Stimulated activated CD4-positive, alpha-beta T cell treated with anti-CD3 and anti-CD28 coated beads, Interleukin-4, amount 100 ng/mL, for 48 hours (primary cell): ENCODE measurements around the gene RELN.

Experiments
- DNase-seq, 2 donors: peaks; one replicate each; pipeline ENCODE4 v3.0.0-alpha.2; 2020; ENCODE audit warnings: low read depth in 2 of 2

The RELN gene

DNA sequence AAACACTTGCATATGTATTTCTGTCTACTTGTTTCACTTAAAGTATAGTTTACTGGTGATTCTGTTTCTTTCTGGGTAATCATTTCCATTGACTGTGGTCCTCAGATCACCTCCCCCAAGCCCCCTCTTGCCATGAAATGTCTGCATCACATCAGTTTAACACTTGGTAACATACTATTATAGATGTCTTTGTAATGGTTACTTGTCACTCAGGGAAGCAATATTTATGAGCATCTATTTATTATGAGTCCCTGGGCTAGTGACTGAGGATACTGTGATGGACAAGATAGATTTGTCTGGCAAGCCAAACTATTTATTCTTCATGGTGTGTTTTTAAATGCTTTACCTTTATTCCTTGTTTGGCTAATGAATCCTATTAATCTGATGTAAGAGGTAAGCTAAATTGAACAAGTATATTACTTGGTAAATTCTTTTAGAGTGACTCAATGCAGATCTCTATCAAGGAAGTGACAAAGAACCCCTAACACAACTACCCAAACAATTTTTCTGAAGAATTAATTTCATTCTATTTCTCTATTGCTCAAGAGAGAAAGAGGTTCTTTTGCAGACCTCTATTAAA lies 270.9 kb downstream of the RELN start:
- no peak for DNase-seq

DNA sequence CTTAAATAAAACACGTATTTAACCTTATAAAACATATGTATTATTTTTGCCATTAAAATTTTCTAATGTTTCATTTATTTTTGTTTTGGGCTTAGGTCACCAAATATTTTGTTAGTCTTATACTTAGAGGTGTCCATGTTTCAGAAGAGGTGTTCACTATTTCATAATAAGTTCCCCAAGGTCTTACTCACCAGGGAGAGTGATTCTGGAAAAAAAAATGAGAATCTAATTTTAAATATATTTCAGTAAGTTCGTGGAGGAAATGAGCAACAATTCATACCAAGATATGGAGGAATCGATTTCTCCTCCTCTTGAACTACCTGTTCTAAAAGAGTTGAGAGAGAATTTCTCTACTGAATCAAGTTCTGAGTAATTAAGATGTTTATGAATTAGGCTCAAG lies 271.9 kb downstream of the RELN start:
- no peak for DNase-seq

DNA sequence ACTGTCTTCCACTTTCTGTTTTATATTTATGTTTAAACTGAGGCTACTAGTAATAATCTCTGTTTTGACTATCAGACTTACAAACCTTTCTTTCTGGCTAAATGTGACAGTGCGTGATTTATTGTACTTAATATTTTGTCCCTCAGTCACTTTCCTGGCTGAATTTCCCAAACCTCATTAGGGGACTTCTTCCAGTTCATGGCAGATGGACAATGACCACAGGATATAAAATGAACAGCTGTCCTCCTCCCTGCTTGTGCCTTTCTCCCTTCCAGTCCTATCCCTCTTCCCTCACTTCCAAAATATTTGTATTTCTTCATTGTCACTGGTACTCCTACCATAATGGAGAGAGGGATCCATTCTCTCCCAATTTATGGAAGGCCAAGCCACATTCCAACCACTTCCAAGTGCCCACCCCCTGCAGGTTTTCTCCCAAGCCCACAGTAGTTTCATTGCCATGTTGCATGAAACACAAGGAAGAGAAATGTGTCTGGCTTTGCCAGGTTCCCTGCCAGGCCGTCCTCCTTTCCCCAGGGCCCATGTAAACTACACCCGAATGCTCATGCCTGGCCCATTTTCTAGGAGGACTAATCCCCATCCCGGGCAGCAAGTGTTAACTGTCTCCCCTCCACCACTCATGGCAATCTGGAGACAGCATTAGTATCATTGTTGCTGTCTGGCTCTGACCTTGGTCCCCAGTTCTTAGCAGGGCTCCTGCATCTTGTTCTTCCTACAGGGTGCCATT lies 273.9 kb downstream of the RELN start:
- DNase-seq: no peak

DNA sequence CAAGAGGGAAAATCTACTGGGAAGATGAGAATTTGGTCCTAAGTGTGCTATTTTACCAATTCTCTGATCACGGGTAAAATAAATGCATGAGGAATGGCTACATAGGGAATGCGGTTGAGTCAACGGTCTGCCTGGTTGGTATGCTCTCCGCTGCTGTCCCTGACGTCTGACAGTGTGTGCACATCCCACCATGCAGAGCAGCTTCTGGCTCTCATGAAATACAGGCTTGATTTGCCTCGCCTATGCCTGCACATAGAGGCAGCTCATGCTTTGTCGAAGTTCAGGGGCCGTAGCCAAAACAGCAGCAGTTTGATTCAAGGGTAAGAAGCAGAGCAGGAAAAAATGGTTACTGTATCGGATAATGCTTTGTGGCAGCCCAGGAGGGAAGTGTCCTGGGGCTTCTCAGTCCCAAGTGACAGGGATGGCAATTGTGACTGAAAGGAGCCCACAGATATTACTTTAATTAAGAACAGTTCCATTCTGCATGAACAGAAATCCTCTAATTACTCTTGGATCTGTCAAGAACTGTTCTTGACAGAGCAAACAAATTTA lies 275.0 kb downstream of the RELN start:
- DNase-seq: no peak

DNA sequence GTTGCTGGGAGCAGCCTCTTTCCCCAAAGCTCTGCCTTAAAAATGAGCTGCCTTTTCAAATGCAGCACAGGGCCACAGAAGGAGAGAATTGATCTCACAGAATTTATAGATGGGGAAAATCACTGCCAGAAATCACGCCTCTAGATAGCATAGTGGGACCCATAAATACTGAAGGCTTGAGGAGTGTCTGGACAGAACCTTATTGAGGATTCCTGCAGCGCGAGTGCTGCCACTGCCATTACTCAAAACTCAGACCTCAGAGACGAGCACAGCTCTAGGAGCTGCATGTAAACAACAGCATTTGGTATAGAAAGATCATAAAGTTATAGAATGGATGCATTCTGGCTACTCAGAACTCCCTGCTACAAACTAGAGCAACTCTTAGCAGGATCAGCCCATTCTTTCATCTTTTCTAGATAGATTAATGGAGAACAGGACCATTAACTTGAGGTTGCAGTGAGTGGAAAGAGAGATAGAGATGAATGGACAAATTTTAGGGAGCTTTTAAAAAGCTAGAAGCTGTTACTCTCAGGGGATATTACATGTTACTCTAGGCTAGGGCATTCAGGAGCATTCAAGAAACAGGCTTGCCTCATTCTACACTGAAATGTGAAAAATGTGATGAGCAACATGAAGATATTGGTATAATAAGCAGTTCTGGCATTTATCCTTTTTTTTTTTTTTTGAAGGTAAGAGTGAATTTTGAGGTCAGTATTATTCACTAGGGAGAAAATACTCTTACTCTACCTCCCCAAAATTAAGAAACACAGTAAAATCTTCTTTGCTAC lies 276.3 kb downstream of the RELN start:
- DNase-seq: no peak

DNA sequence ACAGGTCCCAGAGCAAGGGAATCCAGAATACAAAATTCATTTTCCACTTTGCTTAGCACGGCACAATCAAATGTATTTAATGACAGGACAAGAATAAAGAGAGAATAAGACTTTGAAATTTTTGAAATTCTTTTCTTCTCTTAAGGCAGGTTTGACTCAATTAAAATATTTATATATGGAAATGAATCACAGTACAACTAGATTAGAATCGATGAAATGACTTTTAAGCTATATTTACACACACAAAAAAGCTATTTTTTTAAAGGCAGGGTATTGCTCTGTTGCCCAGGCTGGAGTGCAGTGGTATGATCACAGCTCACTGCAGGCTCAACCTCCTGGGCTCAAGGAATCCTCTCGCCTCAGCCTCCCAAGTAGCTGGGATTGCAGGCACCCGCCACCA lies 278.0 kb downstream of the RELN start:
- DNase-seq: no peak

DNA sequence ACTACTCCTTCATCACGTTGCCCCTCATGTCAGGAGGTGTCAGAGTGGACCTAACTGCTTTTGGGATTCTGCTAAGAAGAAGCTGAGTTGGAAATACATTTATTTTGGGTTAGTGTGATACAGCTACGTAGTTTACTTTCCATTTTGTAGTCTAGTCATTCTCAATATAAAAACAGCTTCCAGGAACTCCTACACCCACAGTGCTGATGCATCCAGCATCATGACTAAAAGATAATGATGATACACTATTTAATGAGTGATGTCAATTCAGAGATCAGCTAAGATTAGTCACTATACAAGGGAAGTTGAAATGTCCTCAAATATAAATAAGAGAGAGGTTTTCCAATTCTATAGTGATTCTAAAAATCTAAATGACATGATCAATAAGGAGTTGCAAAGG lies 279.2 kb downstream of the RELN start:
- DNase-seq: no peak

DNA sequence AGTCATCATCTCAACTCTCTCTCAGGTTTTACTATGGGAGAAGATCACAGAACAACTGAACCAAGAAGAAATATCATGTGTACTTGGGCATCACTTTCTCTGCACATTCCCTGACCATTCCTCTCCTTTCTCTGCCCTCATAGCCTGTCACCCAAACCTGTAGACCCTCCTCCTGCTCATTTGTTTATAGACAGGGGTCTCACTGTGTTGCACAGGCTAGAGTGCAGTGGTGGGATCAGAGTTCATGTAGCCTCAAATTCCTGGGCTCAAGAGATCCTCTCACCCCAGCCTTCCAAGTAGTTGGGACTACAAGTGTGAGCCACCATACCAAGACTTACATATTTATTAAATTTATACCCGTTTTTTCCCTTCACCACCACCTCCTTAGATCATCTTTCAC lies 282.7 kb downstream of the RELN start:
- DNase-seq: no peak

DNA sequence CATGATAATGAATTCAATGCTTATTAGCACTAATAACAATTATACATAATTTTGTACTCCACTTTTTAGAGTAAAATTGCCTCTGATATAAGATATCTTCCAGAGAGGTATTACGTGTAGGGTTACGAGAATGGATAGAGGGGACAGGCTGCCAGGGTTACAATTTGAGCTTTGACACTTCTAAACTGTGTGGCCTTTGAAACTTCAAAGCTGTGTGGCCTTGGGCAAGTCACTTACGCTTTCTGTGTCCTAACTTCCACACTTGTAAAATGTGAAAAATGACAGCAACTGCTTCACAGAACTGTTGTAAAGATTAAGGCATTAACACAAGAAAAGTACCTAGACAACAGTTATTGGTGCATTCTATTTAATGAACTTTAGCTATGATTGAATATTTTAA lies 283.9 kb downstream of the RELN start:
- no peak for DNase-seq

DNA sequence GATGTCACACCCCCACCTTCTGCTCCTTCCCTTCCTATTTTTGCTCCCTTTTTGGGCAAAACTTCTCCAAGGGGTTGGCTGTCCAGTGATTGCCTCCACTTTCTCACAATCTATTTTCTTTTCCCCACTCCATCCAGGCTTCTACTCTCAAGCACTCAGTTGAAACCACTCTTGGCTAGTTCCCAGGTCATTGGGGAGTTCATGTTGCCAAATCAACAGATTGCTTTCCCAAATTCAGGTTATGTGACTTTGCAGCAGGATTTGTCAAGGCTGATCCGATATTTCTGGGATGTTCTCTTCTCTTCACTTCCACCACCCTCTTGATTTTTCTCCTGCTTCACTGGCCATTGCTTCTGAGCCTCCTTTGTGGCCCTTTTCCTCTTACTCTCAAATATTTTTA lies 284.8 kb downstream of the RELN start:
- DNase-seq: no peak

DNA sequence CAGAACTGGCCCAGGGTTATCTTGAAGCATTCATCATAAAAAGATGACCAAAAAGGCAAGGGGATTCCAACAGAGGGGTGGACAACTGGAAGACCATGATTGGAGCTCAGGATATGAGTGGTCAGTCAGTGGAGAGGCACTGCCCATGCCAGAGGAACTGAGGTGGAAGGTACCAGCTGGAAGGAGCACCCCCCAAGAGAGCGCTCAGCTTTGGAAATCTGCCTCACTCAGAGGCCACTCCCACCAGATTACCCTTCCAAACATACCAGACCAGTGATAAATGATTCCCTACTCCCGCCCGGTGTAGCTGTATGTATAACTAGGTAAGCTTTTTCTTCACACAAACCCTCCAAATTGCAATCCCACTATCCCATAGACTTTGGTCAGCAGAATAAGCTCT lies 286.5 kb downstream of the RELN start:
- DNase-seq: no peak

DNA sequence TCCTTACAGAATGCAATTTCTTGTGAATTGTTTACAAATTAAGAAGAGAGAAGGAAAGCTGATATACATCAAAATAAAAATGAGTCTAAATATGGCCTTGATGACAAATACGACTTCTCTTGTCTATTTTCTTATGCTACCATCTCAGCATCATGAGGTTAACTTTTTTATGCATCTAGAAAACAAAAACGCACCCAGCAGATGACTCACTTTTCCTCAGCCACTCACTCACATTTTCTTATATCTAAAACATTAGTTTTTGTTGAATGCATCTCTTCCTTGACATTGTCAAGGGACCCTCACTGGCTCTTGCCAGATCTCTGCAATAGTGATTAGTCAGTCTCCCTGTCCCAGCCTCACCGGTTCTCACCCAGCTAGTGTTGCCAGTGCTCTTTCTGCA lies 287.0 kb downstream of the RELN start:
- no peak for DNase-seq

DNA sequence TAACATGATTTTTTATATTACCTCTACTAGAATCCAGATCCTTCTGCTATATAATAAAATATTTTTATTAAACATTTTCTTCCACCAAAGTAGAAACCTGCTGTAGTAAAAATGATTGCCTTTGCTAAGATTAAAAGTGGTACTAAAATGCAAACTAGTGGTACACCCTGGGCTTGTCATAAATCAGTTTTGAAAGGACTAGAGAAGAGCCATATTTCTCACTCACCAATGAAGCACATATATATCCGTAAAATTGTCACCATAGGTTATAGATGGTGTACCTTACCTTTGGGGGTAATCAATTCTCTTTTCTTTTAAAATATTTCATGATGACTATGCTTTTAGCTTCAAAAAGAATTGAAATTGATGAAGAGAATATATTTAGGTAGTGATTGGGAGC lies 290.4 kb downstream of the RELN start:
- DNase-seq: no peak

DNA sequence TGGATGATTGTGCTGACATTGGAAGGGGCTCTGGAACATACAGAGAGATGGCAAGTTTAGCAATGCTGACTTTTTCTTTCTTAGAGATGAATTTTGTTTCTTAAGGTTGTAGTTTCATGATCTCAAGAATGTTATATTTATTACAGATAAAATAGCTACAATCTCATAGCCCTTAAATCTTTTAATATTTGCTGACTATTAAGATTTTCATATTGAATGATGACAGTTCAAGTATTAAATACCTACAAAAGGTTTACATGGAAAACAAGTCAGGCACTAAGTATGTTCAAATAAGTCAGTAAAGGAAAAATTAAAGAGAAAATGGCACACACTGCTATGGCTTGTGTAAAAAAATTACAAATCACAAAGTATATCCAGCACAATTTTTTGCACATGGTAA lies 291.4 kb downstream of the RELN start:
- DNase-seq: no peak

DNA sequence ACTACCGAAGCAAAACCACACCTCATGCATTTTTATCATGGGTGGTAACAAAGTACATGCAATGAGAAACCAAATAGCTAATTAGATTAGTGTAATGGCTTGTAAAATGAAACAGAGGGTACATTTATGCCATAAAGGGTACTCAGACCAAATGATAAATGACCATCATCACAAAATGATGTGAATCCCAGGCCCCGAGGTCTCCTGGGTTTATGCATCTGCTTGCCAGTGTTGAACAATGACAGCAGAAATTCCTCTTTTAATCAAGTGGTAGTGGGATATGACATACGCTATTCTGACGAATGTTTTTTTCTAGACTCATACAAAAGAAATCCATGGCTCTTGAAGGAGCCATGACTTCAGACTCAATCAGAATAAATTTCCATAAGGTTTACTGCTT lies 293.9 kb downstream of the RELN start:
- no peak for DNase-seq

DNA sequence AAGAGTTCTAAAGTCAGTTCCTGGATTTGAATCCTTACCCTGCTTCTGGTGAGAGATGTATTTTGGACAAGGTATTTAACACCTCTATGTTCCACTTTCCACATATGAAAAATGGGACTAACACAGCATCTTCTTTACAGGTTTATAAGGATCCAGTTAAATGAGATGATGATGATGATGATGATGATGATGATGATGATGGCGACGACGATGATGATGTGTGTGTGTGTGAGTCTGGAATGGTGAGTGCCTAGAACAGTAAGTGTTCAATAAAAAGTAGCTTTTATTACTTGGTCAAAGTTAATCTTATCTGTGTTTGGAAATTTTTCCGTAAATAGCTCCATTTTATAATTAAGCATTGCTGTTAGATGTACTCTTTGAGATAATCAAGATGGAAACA lies 295.2 kb downstream of the RELN start:
- no peak for DNase-seq

DNA sequence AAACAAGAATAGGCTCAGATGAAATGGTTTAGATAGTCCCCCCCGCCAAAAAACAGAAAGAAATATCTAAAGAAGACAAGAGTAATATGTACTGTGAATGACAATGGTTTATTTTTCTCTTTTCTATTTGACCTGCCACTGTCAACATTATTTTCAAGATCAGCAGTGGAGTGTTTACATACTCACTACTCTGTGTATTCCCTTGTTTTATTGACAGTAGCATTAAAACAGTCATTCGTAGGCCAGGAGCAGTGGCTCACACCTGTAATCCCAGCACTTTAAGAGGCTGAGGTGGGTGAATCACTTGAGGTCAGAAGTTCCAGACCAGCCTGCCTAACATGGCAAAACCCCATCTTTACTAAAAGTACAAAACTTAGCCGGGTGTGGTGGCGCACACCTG lies 298.2 kb downstream of the RELN start:
- DNase-seq: no peak

DNA sequence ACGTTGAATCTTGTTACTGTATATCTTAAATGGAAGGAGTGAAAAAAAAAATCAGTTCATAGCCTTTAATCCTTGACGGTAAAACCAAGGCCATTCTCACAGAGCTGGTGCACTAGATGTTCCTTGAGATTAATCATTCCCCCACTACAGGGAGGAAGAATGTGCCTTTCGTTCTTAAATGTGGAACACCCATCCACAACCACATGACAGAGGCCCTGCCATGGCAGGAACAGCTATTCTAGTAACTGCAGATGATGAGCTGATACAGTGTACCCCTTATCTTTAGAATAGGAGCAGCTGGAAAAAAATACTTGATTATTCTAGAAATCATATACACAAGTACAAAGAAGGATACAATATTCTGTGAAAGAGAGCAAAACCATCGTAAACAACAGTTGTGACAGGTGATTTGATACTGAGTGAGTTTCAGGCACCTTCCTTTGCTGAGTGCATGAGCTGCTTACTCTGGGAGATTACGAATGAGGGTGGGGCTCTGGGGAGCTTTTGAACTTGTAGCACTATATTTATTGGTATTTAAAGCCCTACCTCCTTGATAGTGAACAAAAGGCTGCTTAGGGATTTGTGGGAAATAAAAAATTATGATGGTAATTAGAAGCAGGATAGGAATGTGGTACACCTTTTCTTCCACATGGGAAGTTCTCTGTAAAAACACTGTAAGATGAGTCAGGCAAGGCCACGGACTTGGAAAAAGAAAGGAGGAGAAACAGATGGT lies 299.1 kb downstream of the RELN start:
- DNase-seq: no peak

DNA sequence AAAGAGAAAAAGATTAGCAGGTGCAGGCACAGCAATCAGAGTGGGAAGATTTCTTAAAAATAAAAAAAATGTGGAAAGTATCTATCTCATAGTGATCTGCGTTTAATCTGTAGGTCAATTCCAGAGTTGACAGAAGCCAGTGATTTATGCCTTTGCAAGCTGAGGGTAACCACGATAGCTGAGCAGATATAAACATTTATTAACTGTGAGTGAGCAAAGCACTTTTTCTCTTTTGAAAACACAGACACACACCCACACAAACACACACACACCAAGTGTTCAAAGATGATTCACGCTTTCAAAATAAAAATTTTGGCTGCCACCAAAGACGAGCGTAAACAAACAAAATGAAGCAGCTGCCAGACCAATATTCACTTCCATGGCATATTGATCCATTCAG lies 300.2 kb downstream of the RELN start:
- no peak for DNase-seq

DNA sequence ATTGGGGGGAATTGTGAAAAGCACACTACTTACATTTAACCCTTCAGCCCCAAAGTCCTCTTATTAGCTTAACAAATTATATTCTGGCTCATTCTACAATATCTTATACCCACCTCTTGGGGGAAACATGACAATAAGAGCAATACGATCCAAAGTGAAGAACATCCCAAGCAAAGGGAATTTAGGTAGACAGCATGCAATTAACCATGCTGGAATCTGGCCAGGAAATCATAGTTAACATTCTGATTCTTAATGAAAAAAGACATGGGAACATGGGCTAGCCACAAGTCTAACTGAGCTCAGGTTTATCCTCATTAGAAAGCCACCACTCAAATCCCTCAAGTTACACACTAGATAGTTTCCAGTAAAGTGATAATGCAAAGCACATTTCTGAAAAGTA lies 301.5 kb downstream of the RELN start:
- no peak for DNase-seq

DNA sequence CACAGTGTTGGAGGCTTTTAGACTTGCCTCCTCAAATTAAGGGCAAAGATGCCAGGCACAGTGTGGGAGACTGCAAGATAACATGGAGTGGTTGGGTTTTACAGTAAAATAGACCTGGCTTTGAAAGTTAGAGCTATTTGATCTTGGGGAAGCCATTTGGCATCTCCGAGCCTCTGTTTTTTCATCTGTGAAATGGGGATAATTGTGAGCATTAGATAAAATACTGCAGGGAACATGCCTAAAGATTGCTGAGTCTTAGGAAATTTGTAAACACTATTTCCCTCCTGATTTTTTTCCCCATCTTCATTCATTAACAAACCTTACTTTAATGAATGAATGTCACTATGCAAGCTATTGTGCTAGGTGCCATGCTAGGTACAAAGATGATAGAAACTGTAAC lies 302.2 kb downstream of the RELN start:
- no peak for DNase-seq

DNA sequence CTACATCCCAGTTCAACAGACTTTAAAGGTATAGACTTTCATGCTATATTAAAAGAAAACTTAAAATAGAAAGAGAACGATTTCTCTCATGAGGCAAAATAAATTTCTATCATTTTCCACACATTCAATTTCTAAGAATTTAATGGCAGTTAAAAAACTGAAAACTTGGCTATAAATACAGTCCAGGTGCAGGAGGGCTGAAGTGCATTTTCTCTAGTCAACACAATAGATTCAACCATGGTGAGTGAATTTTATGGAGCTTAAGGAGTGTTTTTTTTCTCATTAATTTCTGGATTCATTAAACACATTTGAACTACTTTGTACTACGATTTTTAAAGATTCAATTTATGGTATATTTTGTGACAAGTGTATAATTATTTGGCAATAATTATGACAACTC lies 302.7 kb downstream of the RELN start:
- DNase-seq: no peak
